CD14-positive monocyte (primary cell): ENCODE data around the gene CHKB. TPM values are rescaled to one million over a fixed set of nuclear protein-coding genes. Genes with fewer than 3 reads are reported as not detected.
"Not testable (repeated sequence)": the region's sequence is repeated elsewhere in the genome, so short reads cannot be mapped to it uniquely, and the experiment has no call there.

Experiments
- DNase-seq, 3 donors: peaks; one replicate each; pipeline ENCODE4 v3.0.0-alpha.2; 2011 to 2022
- H2AFZ ChIP-seq: 2 replicates; pipeline ENCODE4 v1.6.0; 2012; ENCODE audit warnings: mild to moderate bottlenecking, low read depth, low read length, inconsistent platforms; ENCODE audit not compliant: insufficient read depth, poor library complexity, severe bottlenecking
- H3K27ac ChIP-seq, 2 donors: 1 replicate in 1 of 2; 2 replicates in 1 of 2; pipeline ENCODE4 v1.5.1; 2012 to 2013; ENCODE audit warnings: low read length in 2 of 2, control low read depth in 1 of 2, inconsistent platforms in 1 of 2, low read depth in 1 of 2, mild to moderate bottlenecking in 1 of 2
- H3K27me3 ChIP-seq, 2 donors: one replicate each; pipeline versions ENCODE4 v1.6.0 to v1.6.1; 2011 to 2013; ENCODE audit warnings: low read length in 2 of 2; ENCODE audit not compliant: control insufficient read depth in 2 of 2, insufficient read depth in 2 of 2
- H3K36me3 ChIP-seq, 2 donors: replicated peaks in 1 of 2; 1 replicate in 1 of 2; 2 replicates in 1 of 2; pipeline versions ENCODE4 v1.5.1 to v1.6.1; 2012 to 2013; ENCODE audit warnings: low read length in 2 of 2, control low read depth in 1 of 2, inconsistent platforms in 1 of 2, mild to moderate bottlenecking in 1 of 2; ENCODE audit not compliant: insufficient read depth in 2 of 2, control insufficient read depth in 1 of 2
- H3K4me1 ChIP-seq, 2 donors: 1 replicate in 1 of 2; 2 replicates in 1 of 2; pipeline versions ENCODE4 v1.5.1 to v1.6.1; 2012 to 2013; ENCODE audit warnings: low read length in 2 of 2, control low read depth in 1 of 2, inconsistent platforms in 1 of 2, mild to moderate bottlenecking in 1 of 2, moderate library complexity in 1 of 2; ENCODE audit not compliant: insufficient read depth in 2 of 2, control insufficient read depth in 1 of 2
- H3K4me2 ChIP-seq: replicated peaks from 2 replicates; pipeline ENCODE3; 2012; ENCODE audit warnings: low read length, moderate library complexity, mild to moderate bottlenecking; ENCODE audit not compliant: poor library complexity, severe bottlenecking; ENCODE audit errors: extremely low read depth
- H3K4me3 ChIP-seq, 3 experiments: fragments of 200-600 bp in 1 of 3; sonication (generic) in 1 of 3; replicated peaks in 1 of 3; 1 replicate in 2 of 3; 2 replicates in 1 of 3; pipeline ENCODE4 v1.5.1; 2011 to 2013; ENCODE audit warnings: low read length in 3 of 3, mild to moderate bottlenecking in 3 of 3, control low read depth in 2 of 3, low read depth in 2 of 3, inconsistent platforms in 1 of 3, moderate library complexity in 1 of 3
- H3K79me2 ChIP-seq: 2 replicates; pipeline ENCODE4 v1.6.0; 2012; ENCODE audit warnings: mild to moderate bottlenecking, control low read depth, inconsistent platforms, low read length, moderate library complexity; ENCODE audit not compliant: insufficient read depth
- H3K9ac ChIP-seq: 2 replicates; pipeline ENCODE4 v1.6.0; 2017; ENCODE audit warnings: low read length, mild to moderate bottlenecking; ENCODE audit not compliant: insufficient read depth, poor library complexity, severe bottlenecking
- H3K9me3 ChIP-seq, 2 donors: replicated peaks in 1 of 2; 1 replicate in 1 of 2; 2 replicates in 1 of 2; pipeline versions ENCODE4 v1.5.1 to v1.6.1; 2012 to 2013; ENCODE audit warnings: low read length in 2 of 2, control low read depth in 1 of 2; ENCODE audit not compliant: control insufficient read depth in 1 of 2, insufficient read depth in 1 of 2
- H4K20me1 ChIP-seq: 2 replicates; pipeline ENCODE4 v1.6.0; 2012; ENCODE audit warnings: mild to moderate bottlenecking, low read length, control low read depth, moderate library complexity; ENCODE audit not compliant: insufficient read depth
- H3K27ac Mint-ChIP-seq, 7 donors: one replicate each; pipeline ENCODE4 v1.8.0; 2020; ENCODE audit warnings: mild to moderate bottlenecking in 7 of 7, mixed read lengths in 7 of 7, moderate library complexity in 6 of 7, inconsistent platforms in 2 of 7
- H3K27me3 Mint-ChIP-seq, 3 donors: one replicate each; pipeline ENCODE4 v1.8.0; 2021 to 2022; ENCODE audit warnings: low read depth in 3 of 3, mild to moderate bottlenecking in 3 of 3, mixed read lengths in 3 of 3, moderate library complexity in 3 of 3, inconsistent platforms in 1 of 3
- H3K36me3 Mint-ChIP-seq, 2 donors: one replicate each; pipeline ENCODE4 v1.8.0; 2020; ENCODE audit warnings: mixed read lengths in 2 of 2, inconsistent platforms in 1 of 2, mild to moderate bottlenecking in 1 of 2
- H3K4me1 Mint-ChIP-seq: one replicate; pipeline ENCODE4 v1.8.0; 2020; ENCODE audit warnings: mild to moderate bottlenecking, mixed read lengths
- H3K4me3 Mint-ChIP-seq, 2 donors: one replicate each; pipeline ENCODE4 v1.8.0; 2020; ENCODE audit warnings: mild to moderate bottlenecking in 2 of 2, mixed read lengths in 2 of 2, moderate library complexity in 1 of 2
- H3K9me3 Mint-ChIP-seq, 7 donors: one replicate each; pipeline ENCODE4 v1.8.0; 2020 to 2022; ENCODE audit warnings: mixed read lengths in 7 of 7, mild to moderate bottlenecking in 6 of 7, moderate library complexity in 6 of 7, inconsistent platforms in 2 of 7
- CTCF ChIP-seq: fragments of 200-600 bp; IDR thresholded peaks from one replicate; pipeline ENCODE4 v1.8.0; 2022; ENCODE audit warnings: antibody characterized with exemption, mild to moderate bottlenecking
- WGBS: methylation state at CpG from one replicate; pipeline ENCODE4 v1.1.5; 2013; ENCODE audit warnings: missing lambda C conversion rate; ENCODE audit not compliant: insufficient coverage; 5-methylcytosine and 5-hydroxymethylcytosine counted together
- intact Hi-C, 2 donors: fragments of 100-400 bp; cut with micrococcal nuclease; formaldehyde crosslinking; loops; one replicate each; pipeline versions ENCODE4 v1.15.0 to v1.15.1; 2023
- polyA plus RNA-seq, 3 donors: library from polyadenylated mRNA; depleted of rRNA in 1 of 3; unstranded in 2 of 3; stranded (reverse) in 1 of 3; fragments of 300-500 nt in 2 of 3; fragments of >200 nt in 1 of 3; fragmentation: Illumina TruSeq in 2 of 3; gene quantifications; 1 replicate in 2 of 3; 2 replicates in 1 of 3; pipeline ENCODE4 v1.2.3, GENCODE V29; 2012 to 2021

The CHKB gene
- polyA plus RNA-seq, 3 donors, result 29.1 to 286 (median 31.3) TPM

GRCh38 chr22:50536226-50536625 is 46.4 kb downstream of the CHKB start:
- Histone ChIP-seq H3K9me3 (no peaks in the 10 kb centered on the region), H3K4me1 (peaks cover 89% of the 10 kb centered on the region in 2 donors), H3K4me3 (no peak overlapping the region), H3K4me2 (no peak overlapping the region), H3K27me3 (no peaks in the 10 kb centered on the region), H2AFZ (no peak overlapping the region), H3K36me3 (no peaks in the 10 kb centered on the region), H4K20me1 (no peaks in the 10 kb centered on the region), H3K9ac (no peak overlapping the region), H3K79me2 (peaks cover 46% of the 10 kb centered on the region), H3K27ac (peak overlapping the region in 1 of 2 donors; percentile 100)
- Mint-ChIP-seq H3K4me1 (peaks cover 73% of the 10 kb centered on the region), H3K36me3 (peaks cover 5 to 7% of the 10 kb centered on the region in 2 donors), H3K4me3 (no peak overlapping the region), H3K27me3 (peaks cover 0 to 1% (median 0%) of the 10 kb centered on the region in 3 donors), H3K9me3 (no peaks in the 10 kb centered on the region), H3K27ac (peak overlapping the region in 5 of 7 donors; percentile 15 to 100 (median 88))
- intact Hi-C loops, result loop anchor here in 1 of 2 donors (10.0 kb wide), 1 partner anchor 601 kb away; no protein-coding TSS in a partner anchor
- TF ChIP-seq CTCF, result no peak
- WGBS, result 71% methylated on average over 1 of the region's 3 CpGs
- no peak for DNase-seq

GRCh38 chr22:50535113-50535512 is 47.5 kb downstream of the CHKB start:
- WGBS, result no CpG with 5 or more reads among the region's 8 CpGs
- Histone ChIP-seq H3K4me3 (peak overlapping the region in 1 of 3 experiments; percentile 41), H3K9me3 (no peaks in the 10 kb centered on the region), H3K9ac (peak overlapping the region; percentile 55), H3K27ac (peak overlapping the region; percentile 100), H3K27me3 (no peaks in the 10 kb centered on the region), H2AFZ (no peak overlapping the region), H3K4me1 (peaks cover 83 to 85% of the 10 kb centered on the region in 2 donors), H3K36me3 (no peaks in the 10 kb centered on the region), H3K4me2 (peak overlapping the region; percentile 47), H3K79me2 (peaks cover 57% of the 10 kb centered on the region), H4K20me1 (no peaks in the 10 kb centered on the region)
- Mint-ChIP-seq H3K4me3 (peak overlapping the region in 1 of 2 donors; percentile 59), H3K27ac (peak overlapping the region; percentile 99 to 100 (median 99)), H3K27me3 (no peaks in the 10 kb centered on the region), H3K36me3 (peaks cover 5 to 7% of the 10 kb centered on the region in 2 donors), H3K4me1 (peaks cover 63% of the 10 kb centered on the region), H3K9me3 (no peaks in the 10 kb centered on the region)
- DNase-seq, result no peak
- no peak for TF ChIP-seq CTCF
- intact Hi-C loops, result loop anchor here in 1 of 2 donors (10.0 kb wide), 1 partner anchor 600 kb away; no protein-coding TSS in a partner anchor

- H3K36me3 Mint-ChIP-seq, result peaks cover 6 to 10% of the 10 kb centered on the region in 2 donors
- H3K4me1 ChIP-seq, result peaks cover 76 to 87% of the 10 kb centered on the region in 2 donors
- H3K79me2 ChIP-seq, result peaks cover 67% of the 10 kb centered on the region
- not testable (repeated sequence) for H3K9me3 Mint-ChIP-seq, H4K20me1 ChIP-seq, H3K36me3 ChIP-seq, H2AFZ ChIP-seq, H3K27me3 ChIP-seq, H3K27me3 Mint-ChIP-seq, H3K9me3 ChIP-seq
- H3K27ac Mint-ChIP-seq, result peak overlapping the region; percentile 99 to 100 (median 99)
- H3K4me3 ChIP-seq, result peak overlapping the region in 1 of 3 experiments; percentile 99
- peak overlapping the region; percentile 100 for H3K27ac ChIP-seq
- intact Hi-C loops, result loop anchor here in 1 of 2 donors (5.0 to 10.0 kb wide), 3 partner anchors 232 to 599 kb away; partner anchors contain the start of gene TRABD
- WGBS, result 24% methylated on average over 6 of the region's 21 CpGs
- peak overlapping the region; percentile 55 for H3K9ac ChIP-seq
- peaks cover 55% of the 10 kb centered on the region for H3K4me1 Mint-ChIP-seq
- peak overlapping the region; percentile 81 to 90 for H3K4me3 Mint-ChIP-seq
- peak overlapping the region; percentile 95 for H3K4me2 ChIP-seq
- peak; percentile 64 to 71 (median 68) for DNase-seq
These were observed 48.6 kb downstream of the CHKB start for GRCh38 chr22:50533856-50534711.
